SU-DHL-6 (cell line): ENCODE data around the gene RGS6.

ENCODE experiments used
- H2AFZ ChIP-seq: fragments of 200-600 bp; sonication (generic); 2 replicates; pipeline ENCODE4 v1.6.1; 2014; ENCODE audit warnings: low read depth, mild to moderate bottlenecking, moderate library complexity, mixed read lengths, antibody characterized with exemption, low read length; ENCODE audit not compliant: severe bottlenecking
- H3F3A ChIP-seq: fragments of 200-600 bp; shearing (Covaris generic); 2 replicates; pipeline ENCODE4 v1.6.0; 2016; ENCODE audit warnings: antibody characterized with exemption, mild to moderate bottlenecking; ENCODE audit not compliant: insufficient read depth
- H3K27ac ChIP-seq: fragments of 200-600 bp; sonication (generic); 2 replicates; pipeline ENCODE4 v1.5.1; 2016; ENCODE audit warnings: low read depth, mild to moderate bottlenecking, low read length, moderate library complexity, mixed read lengths
- H3K27me3 ChIP-seq: fragments of 200-600 bp; sonication (generic), shearing (Covaris generic); 2 replicates; pipeline ENCODE4 v1.6.0; 2014; ENCODE audit warnings: mild to moderate bottlenecking, low read length
- H3K36me3 ChIP-seq: fragments of 200-600 bp; sonication (generic); 2 replicates; pipeline ENCODE4 v1.6.1; 2014; ENCODE audit warnings: mild to moderate bottlenecking, low read length, mixed read lengths
- H3K4me2 ChIP-seq: fragments of 300-600, 200-600 bp; shearing (Covaris generic), sonication (generic); 2 replicates; pipeline ENCODE4 v1.6.0; 2014; ENCODE audit warnings: low read length, low read depth, mild to moderate bottlenecking; ENCODE audit not compliant: poor library complexity, severe bottlenecking
- H3K4me3 ChIP-seq: fragments of 200-600 bp; sonication (generic); 2 replicates; pipeline ENCODE4 v1.5.1; 2014; ENCODE audit warnings: antibody characterized with exemption, low read length, mild to moderate bottlenecking, mixed read lengths; ENCODE audit not compliant: insufficient read depth, poor library complexity, severe bottlenecking
- H3K79me2 ChIP-seq: fragments of 200-600 bp; sonication (generic); 2 replicates; pipeline ENCODE4 v1.6.1; 2014; ENCODE audit warnings: mild to moderate bottlenecking, low read length, moderate library complexity; ENCODE audit not compliant: insufficient read depth
- H3K9ac ChIP-seq: fragments of 200-600 bp; sonication (generic); 2 replicates; pipeline ENCODE4 v1.7.0; 2014; ENCODE audit warnings: mild to moderate bottlenecking, low read length
- H3K9me2 ChIP-seq: fragments of 200-600 bp; sonication (generic); replicated peaks from 2 replicates; pipeline ENCODE4 v1.6.1; 2014; ENCODE audit warnings: low read length; ENCODE audit not compliant: insufficient read depth
- H3K9me3 ChIP-seq: fragments of 200-600 bp; sonication (generic); 2 replicates; pipeline ENCODE4 v1.6.1; 2014; ENCODE audit warnings: low read length, mixed read lengths; ENCODE audit not compliant: insufficient read depth
- H4K20me1 ChIP-seq: fragments of 200-600 bp; sonication (generic); 2 replicates; pipeline ENCODE4 v1.6.1; 2014; ENCODE audit warnings: low read depth, mild to moderate bottlenecking, antibody characterized with exemption, low read length, moderate library complexity, mixed read lengths
- CTCF ChIP-seq: fragments of 200-600 bp; sonication (generic); IDR thresholded peaks from one replicate; pipeline ENCODE4 v1.5.1; 2017; ENCODE audit warnings: antibody characterized with exemption, mild to moderate bottlenecking, low read length, moderate library complexity; ENCODE audit not compliant: insufficient read depth, poor library complexity, severe bottlenecking
- EZH2phosphoT487 ChIP-seq: fragments of 200-600 bp; sonication (generic), shearing (Covaris generic); conservative IDR thresholded peaks from 2 replicates; pipeline ENCODE4 v1.6.1; 2018; ENCODE audit warnings: mild to moderate bottlenecking, antibody characterized with exemption, low read length, moderate library complexity, mixed read lengths

Gene RGS6

GRCh38 chr14:72387726-72388125 is 455.5 kb downstream of the RGS6 start:
- Histone ChIP-seq H3K36me3 (no peaks in the 10 kb centered on the region), H3K4me3 (no peak overlapping the region), H3K9me3 (no peaks in the 10 kb centered on the region), H3K4me2 (no peak overlapping the region), H3K27me3 (no peaks in the 10 kb centered on the region), H2AFZ (no peak overlapping the region), H4K20me1 (no peaks in the 10 kb centered on the region), H3K27ac (no peak overlapping the region), H3K9me2 (no peaks in the 10 kb centered on the region), H3K79me2 (no peaks in the 10 kb centered on the region), H3K9ac (no peak overlapping the region), H3F3A (no peaks in the 10 kb centered on the region)
- TF ChIP-seq EZH2phosphoT487 (no peak), CTCF (no peak)

GRCh38 chr14:72389200-72389599 is 457.0 kb downstream of the RGS6 start:
- H2AFZ ChIP-seq: no peak overlapping the region
- no peaks in the 10 kb centered on the region for H4K20me1 ChIP-seq

GRCh38 chr14:72401101-72401625 is 468.9 kb downstream of the RGS6 start:
- H3F3A ChIP-seq: no peaks in the 10 kb centered on the region
- H3K79me2 ChIP-seq: no peaks in the 10 kb centered on the region
- no peaks in the 10 kb centered on the region for H3K27me3 ChIP-seq
- H3K36me3 ChIP-seq: no peaks in the 10 kb centered on the region
- H3K27ac ChIP-seq: no peak overlapping the region
- H3K4me2 ChIP-seq: no peak overlapping the region
- H4K20me1 ChIP-seq: no peaks in the 10 kb centered on the region
- H3K4me3 ChIP-seq: no peak overlapping the region
- TF ChIP-seq CTCF (no peak), EZH2phosphoT487 (no peak)
- H3K9ac ChIP-seq: no peak overlapping the region
- no peaks in the 10 kb centered on the region for H3K9me3 ChIP-seq
- H2AFZ ChIP-seq: no peak overlapping the region
- no peaks in the 10 kb centered on the region for H3K9me2 ChIP-seq

More at GRCh38 chr14:72389200-72389599, 457.0 kb downstream of the RGS6 start:
- H3K27ac ChIP-seq: no peak overlapping the region
- H3K4me2 ChIP-seq: no peak overlapping the region
- H3K27me3 ChIP-seq: no peaks in the 10 kb centered on the region
- no peaks in the 10 kb centered on the region for H3K79me2 ChIP-seq
- H3K36me3 ChIP-seq: no peaks in the 10 kb centered on the region
- no peaks in the 10 kb centered on the region for H3K9me3 ChIP-seq
- no peaks in the 10 kb centered on the region for H3F3A ChIP-seq
- no peak overlapping the region for H3K4me3 ChIP-seq
- H3K9ac ChIP-seq: no peak overlapping the region
- no peaks in the 10 kb centered on the region for H3K9me2 ChIP-seq
- TF ChIP-seq EZH2phosphoT487 (no peak), CTCF (no peak)
